Esophagus squamous epithelium (tissue), 5 donors: Measurements from ENCODE around the gene TNNC1. TPM values are rescaled to one million over a fixed set of nuclear protein-coding genes. Genes with fewer than 3 reads are reported as not detected.
A peak's percentile ranks its signal among the peaks of the same experiment; 100 is the strongest.

Experiments used
- DNase-seq: peaks from one replicate; lab custom pipeline; 2025; lab: John Stamatoyannopoulos, UW
- H3K27ac ChIP-seq, 4 donors: fragments of 200-600 bp; sonication (generic); one replicate each; pipeline ENCODE4 v1.5.1; 2016 to 2019; ENCODE audit warnings: mild to moderate bottlenecking in 1 of 4
- H3K27me3 ChIP-seq, 4 donors: fragments of 200-600 bp; sonication (generic); 1 replicate in 3 of 4; 2 replicates in 1 of 4; pipeline versions ENCODE4 v1.5.1 to v1.6.0; 2017 to 2021; ENCODE audit warnings: antibody characterized with exemption in 1 of 4
- H3K36me3 ChIP-seq, 3 donors: fragments of 200-600 bp; sonication (generic); one replicate each; pipeline ENCODE4 v1.5.1; 2016 to 2019
- H3K4me1 ChIP-seq, 3 donors: fragments of 200-600 bp; sonication (generic); one replicate each; pipeline ENCODE4 v1.5.1; 2017 to 2019
- H3K4me3 ChIP-seq, 4 donors: fragments of 200-600 bp; sonication (generic); 1 replicate in 3 of 4; 2 replicates in 1 of 4; pipeline ENCODE4 v1.5.1; 2016 to 2019; ENCODE audit warnings: mild to moderate bottlenecking in 2 of 4, moderate library complexity in 1 of 4
- H3K9me3 ChIP-seq, 3 donors: fragments of 200-600 bp; sonication (generic); one replicate each; pipeline ENCODE4 v1.5.1; 2016 to 2019
- POLR2A ChIP-seq, 4 donors: fragments of 450-650 bp; IDR thresholded peaks; one replicate each; pipeline ENCODE4 v1.6.1; 2017; ENCODE audit warnings: antibody characterized with exemption in 4 of 4, mild to moderate bottlenecking in 4 of 4, moderate library complexity in 3 of 4
- WGBS, 2 donors: methylation state at CpG; one replicate each; pipeline ENCODE4 v1.1.5; 2018; 5-methylcytosine and 5-hydroxymethylcytosine counted together
- intact Hi-C: fragments of 100-400 bp; cut with DNase I; formaldehyde crosslinking; loops from one replicate; pipeline ENCODE4 v1.15.0; 2022
- total RNA-seq, 4 donors: library from RNA; depleted of rRNA; stranded (reverse); fragments of >200 nt; gene quantifications; one replicate each; pipeline ENCODE4 v1.1.0, GENCODE V29; 2016
- TF ChIP-seq, protein P1 (sequence below), 6 experiments: fragments of 450-650 bp in 4 of 6; fragments of 200-600 bp in 2 of 6; sonication (generic) in 2 of 6; IDR thresholded peaks; one replicate each; pipeline ENCODE4 v1.5.1; 2016 to 2019; ENCODE audit warnings: antibody characterized with exemption in 6 of 6, mild to moderate bottlenecking in 4 of 6, moderate library complexity in 4 of 6
- donor health status: DM: yes; HTN: yes; CAD: no.

TNNC1 gene
- total RNA-seq, 4 donors from 2014 or later = 4.1 TPM; not detected in 3

DNA sequence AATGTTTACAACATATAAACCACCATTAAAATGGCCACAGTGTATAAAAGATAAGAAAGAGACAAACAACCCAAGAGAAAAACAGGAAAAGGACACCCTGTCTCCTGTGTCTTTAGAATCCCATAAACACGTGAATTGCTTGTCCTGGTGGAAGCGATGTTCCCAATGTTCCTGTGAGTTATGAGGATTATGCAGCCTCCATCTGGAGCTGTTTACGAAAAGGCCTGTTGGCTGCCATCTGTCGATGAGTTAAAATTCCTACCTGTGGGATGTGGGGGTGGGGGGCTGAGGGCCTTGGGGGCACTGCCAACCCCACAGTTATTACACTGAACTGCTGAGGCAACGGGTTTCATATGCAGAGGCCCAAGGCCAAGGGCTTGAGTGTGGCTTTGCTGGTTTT lies 15.2 kb upstream of the TNNC1 start:
- DNase-seq = no peak
- Histone ChIP-seq H3K4me1 (peaks cover 11 to 52% (median 28%) of the 10 kb centered on the region in 3 donors), H3K4me3 (no peak overlapping the region), H3K9me3 (no peaks in the 10 kb centered on the region), H3K36me3 (peaks cover 9 to 79% (median 27%) of the 10 kb centered on the region in 3 donors), H3K27ac (peak overlapping the region in 3 of 4 donors; percentile 0 to 66 (median 40)), H3K27me3 (no peaks in the 10 kb centered on the region)
- intact Hi-C loops = loop anchor here (10.0 kb wide), 1 partner anchor 186 kb away; no protein-coding TSS in a partner anchor
- TF ChIP-seq POLR2A (IDR thresholded peaks at IDR 0.05) = no peak
- TF ChIP-seq, protein P1, sequence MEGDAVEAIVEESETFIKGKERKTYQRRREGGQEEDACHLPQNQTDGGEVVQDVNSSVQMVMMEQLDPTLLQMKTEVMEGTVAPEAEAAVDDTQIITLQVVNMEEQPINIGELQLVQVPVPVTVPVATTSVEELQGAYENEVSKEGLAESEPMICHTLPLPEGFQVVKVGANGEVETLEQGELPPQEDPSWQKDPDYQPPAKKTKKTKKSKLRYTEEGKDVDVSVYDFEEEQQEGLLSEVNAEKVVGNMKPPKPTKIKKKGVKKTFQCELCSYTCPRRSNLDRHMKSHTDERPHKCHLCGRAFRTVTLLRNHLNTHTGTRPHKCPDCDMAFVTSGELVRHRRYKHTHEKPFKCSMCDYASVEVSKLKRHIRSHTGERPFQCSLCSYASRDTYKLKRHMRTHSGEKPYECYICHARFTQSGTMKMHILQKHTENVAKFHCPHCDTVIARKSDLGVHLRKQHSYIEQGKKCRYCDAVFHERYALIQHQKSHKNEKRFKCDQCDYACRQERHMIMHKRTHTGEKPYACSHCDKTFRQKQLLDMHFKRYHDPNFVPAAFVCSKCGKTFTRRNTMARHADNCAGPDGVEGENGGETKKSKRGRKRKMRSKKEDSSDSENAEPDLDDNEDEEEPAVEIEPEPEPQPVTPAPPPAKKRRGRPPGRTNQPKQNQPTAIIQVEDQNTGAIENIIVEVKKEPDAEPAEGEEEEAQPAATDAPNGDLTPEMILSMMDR (IDR thresholded peaks at IDR 0.05) = no peak
- WGBS, 2 donors = 82 to 84% methylated on average over 4 to 5 of the region's 5 CpGs

DNA sequence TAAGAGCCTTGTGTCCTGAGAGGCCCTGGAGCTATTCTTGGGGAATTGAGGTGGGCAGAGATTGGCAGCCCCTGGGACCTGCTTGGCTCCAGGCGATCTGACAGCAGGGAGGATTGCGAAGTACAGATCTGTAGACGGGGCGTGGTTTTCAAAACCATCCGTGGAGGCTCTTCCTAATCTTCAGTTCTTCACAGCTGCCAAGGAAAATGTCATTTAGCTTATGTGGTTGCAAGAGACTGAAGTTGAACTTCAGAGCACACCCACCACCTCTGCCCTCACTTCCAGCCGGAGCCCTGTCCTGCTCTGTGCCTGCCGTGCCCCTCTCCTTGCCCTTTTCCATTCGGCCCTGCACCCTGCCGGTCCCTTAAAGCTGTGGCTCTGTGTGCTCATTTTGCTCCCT lies 14.5 kb upstream of the TNNC1 start:
- no peak for DNase-seq
- Histone ChIP-seq H3K36me3 (peaks cover 4 to 79% (median 20%) of the 10 kb centered on the region in 3 donors), H3K9me3 (no peaks in the 10 kb centered on the region), H3K27ac (peak overlapping the region; percentile 20 to 66 (median 43)), H3K27me3 (no peaks in the 10 kb centered on the region), H3K4me3 (no peak overlapping the region), H3K4me1 (peaks cover 11 to 52% (median 28%) of the 10 kb centered on the region in 3 donors)
- 36 to 44% methylated on average over 8 to 9 of the region's 9 CpGs for WGBS, 2 donors
- intact Hi-C loops = loop anchor here (10.0 kb wide), 1 partner anchor 186 kb away; no protein-coding TSS in a partner anchor
- TF ChIP-seq, protein P1 (IDR thresholded peaks at IDR 0.05) = no peak
- TF ChIP-seq POLR2A (IDR thresholded peaks at IDR 0.05) = no peak

DNA sequence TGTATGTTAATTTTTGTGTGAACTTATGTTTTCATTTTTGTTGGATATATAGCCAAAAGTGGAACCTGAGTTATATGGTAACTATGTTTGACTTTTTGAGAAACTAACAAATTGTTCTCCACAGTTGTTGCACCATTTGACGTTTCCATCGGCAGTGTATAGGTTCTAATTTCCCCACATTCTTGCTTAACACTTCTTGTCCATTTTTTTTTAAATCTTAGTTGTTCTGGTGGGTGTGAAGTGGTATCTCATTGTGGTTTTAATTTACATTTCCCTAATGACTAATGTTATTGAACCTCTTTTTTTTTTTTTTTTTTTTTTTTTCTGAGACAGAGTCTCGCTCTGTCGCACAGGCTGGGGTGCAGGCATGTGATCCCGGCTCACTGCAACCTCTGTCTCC lies 9.6 kb upstream of the TNNC1 start:
- TF ChIP-seq, protein P1 (IDR thresholded peaks at IDR 0.05) = no peak
- no peak for TF ChIP-seq POLR2A (IDR thresholded peaks at IDR 0.05)
- H3K4me1 ChIP-seq = peaks cover 0 to 28% (median 18%) of the 10 kb centered on the region in 3 donors
- WGBS, 2 donors = 68 to 80% methylated on average over 4 to 5 of the region's 5 CpGs
- no peak for DNase-seq
- intact Hi-C loops = loop anchor here (10.0 kb wide), 1 partner anchor 191 kb away; no protein-coding TSS in a partner anchor
- no peak overlapping the region for H3K4me3 ChIP-seq
- no peak overlapping the region for H3K27ac ChIP-seq
- peaks cover 8 to 95% (median 27%) of the 10 kb centered on the region in 3 donors for H3K36me3 ChIP-seq
- no peaks in the 10 kb centered on the region for H3K27me3 ChIP-seq
- no peaks in the 10 kb centered on the region for H3K9me3 ChIP-seq

DNA sequence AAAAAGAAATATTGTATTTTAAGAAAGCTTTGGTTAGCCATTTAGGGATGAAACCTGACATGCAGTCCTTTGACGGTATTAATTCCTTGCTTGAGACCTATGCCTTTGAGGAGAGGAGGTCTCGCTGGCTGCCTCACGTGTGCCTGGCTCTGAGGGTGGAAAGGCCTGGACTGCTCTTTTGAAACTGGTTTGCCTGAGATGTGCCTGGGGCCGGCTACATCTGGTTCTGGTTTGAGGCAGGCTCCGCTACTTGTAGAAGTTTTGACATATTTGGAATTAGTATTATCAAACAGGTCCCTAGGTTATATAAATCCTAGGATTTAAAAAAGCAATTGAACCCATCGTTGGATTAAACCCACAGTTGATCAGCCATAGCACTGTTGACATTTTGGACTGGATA lies 8.0 kb upstream of the TNNC1 start:
- TF ChIP-seq, protein P1 (IDR thresholded peaks at IDR 0.05) = no peak
- TF ChIP-seq POLR2A (IDR thresholded peaks at IDR 0.05) = no peak
- Histone ChIP-seq H3K27me3 (no peaks in the 10 kb centered on the region), H3K27ac (peak overlapping the region in 2 of 4 donors; percentile 34 to 35), H3K4me3 (no peak overlapping the region), H3K9me3 (no peaks in the 10 kb centered on the region), H3K36me3 (peaks cover 9 to 96% (median 34%) of the 10 kb centered on the region in 3 donors), H3K4me1 (peaks cover 12 to 29% (median 21%) of the 10 kb centered on the region in 3 donors)
- intact Hi-C loops = loop anchor here (10.0 kb wide), 1 partner anchor 193 kb away; no protein-coding TSS in a partner anchor
- WGBS, 2 donors = 56 to 60% methylated on average over 6 of the region's 6 CpGs
- no peak for DNase-seq

DNA sequence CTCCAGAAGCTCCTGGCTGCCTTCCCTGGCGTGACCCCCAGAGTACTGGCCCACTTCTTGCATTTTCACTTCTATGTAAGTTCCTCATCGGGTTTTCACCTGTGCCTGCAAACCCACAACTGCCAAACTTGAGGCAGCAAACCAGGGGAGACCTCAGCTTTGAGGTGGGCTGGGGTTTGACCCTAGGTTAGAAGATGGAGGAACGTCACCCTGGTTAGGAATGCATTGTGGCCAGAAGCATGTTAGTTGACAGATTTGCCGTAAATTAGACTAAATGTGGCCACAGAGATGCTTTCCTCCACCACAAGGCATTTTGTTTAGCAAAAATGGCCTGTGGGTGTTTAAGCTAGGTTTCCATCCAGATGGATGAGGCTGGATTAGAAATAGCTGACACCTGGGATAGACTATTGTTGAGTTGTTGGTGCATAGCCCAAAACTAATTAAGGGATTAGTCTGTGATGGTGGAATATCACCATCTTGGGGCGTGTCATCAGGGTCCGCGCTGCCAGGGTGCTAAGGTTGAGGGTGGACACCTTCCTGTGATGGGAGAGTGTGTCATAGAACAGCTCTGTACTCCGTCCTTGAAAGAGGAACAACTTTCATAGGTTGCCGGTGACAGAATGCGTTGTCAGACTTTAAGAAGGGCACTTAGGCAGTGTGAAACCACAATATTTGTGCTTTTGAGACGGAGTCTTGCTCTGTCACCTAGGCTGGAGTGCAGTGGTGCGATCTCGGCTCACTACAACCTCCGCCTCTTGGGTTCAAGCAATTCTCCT lies 5.1 kb upstream of the TNNC1 start:
- Histone ChIP-seq H3K9me3 (no peaks in the 10 kb centered on the region), H3K4me3 (no peak overlapping the region), H3K36me3 (peaks cover 9 to 67% (median 25%) of the 10 kb centered on the region in 3 donors), H3K27ac (peak overlapping the region in 2 of 4 donors; percentile 16 to 29), H3K4me1 (peaks cover 26 to 55% (median 38%) of the 10 kb centered on the region in 3 donors), H3K27me3 (no peaks in the 10 kb centered on the region)
- TF ChIP-seq, protein P1 (IDR thresholded peaks at IDR 0.05) = no peak
- TF ChIP-seq POLR2A (IDR thresholded peaks at IDR 0.05) = no peak
- intact Hi-C loops = no loop called here
- no peak for DNase-seq
- WGBS, 2 donors = 75 to 87% methylated on average over 8 to 12 of the region's 14 CpGs
